Neuron (in vitro differentiated cells): ENCODE data around the gene IRF2BP2.

Experiments used
- H2AFZ ChIP-seq: one replicate; pipeline ENCODE4 v1.6.1; 2013; ENCODE audit warnings: low read depth, mild to moderate bottlenecking, inconsistent platforms, low read length, moderate library complexity
- H3K27me3 ChIP-seq: one replicate; pipeline ENCODE4 v1.6.1; 2013; ENCODE audit warnings: low read length; ENCODE audit not compliant: insufficient read depth
- H3K36me3 ChIP-seq: one replicate; pipeline ENCODE4 v1.6.1; 2013; ENCODE audit warnings: low read length; ENCODE audit not compliant: insufficient read depth
- H3K4me1 ChIP-seq: one replicate; pipeline ENCODE4 v1.6.1; 2013; ENCODE audit warnings: low read length; ENCODE audit not compliant: insufficient read depth
- H3K4me3 ChIP-seq: 2 replicates; pipeline ENCODE4 v1.5.1; 2013; ENCODE audit warnings: mild to moderate bottlenecking, low read length, moderate library complexity
- H3K9me3 ChIP-seq: one replicate; pipeline ENCODE4 v1.6.1; 2013; ENCODE audit warnings: low read length

The IRF2BP2 gene

DNA sequence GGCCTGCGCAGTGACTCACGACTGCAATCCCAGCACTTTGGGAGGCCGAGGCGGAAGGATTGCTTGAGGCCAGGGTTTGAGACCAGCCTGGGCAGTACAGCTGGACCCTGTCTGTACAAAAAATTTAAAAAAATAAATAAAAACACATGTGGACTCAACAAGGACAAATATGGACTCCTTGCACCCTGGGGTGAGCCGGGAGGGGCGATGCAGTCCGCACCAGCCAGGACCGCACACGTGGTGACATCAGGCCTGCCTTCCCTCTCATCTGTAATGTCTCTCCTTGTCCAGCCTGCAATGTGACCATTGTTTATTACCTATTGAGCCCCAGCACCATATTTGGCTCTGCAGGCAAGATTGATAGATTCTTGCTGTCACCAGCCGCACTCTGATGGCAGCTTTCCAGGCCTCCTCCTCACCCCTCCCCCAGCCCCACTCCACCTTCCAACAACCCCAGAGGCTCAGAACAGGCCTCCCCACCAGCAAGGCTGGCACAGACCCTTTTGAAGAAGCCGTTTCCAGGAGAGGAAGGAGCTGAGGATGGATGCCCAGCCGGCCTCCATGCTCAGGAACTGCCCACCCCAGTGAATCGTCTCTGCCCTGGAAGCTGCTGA, 55.2 kb downstream of the IRF2BP2 start:
- Histone ChIP-seq H3K36me3 (no peaks in the 10 kb centered on the region), H2AFZ (no peak overlapping the region), H3K9me3 (no peaks in the 10 kb centered on the region), H3K27me3 (no peaks in the 10 kb centered on the region), H3K4me1 (peaks cover 20% of the 10 kb centered on the region), H3K4me3 (no peak overlapping the region)
